HEK293T (cell line): ENCODE data around the gene C3AR1.

Experiments used
- CTCF ChIA-PET: fragments of 350-600 bp; formaldehyde crosslinking; extraction: SDS; loops from one replicate; lab custom pipeline; 2021; ENCODE audit warnings: antibody characterized with exemption, inconsistent platforms; lab: Yijun Ruan, JAX
- POLR2A ChIA-PET: fragments of 350-600 bp; formaldehyde crosslinking; extraction: SDS; loops from one replicate; lab custom pipeline; 2020; ENCODE audit warnings: antibody characterized with exemption, inconsistent platforms; lab: Yijun Ruan, JAX
- DNase-seq: peaks from one replicate; pipeline ENCODE4 v3.0.0; 2012; ENCODE audit warnings: mixed read lengths; ENCODE audit errors: extremely low spot score
- ARNT ChIP-seq: fragments of 450-650 bp; IDR thresholded peaks from 2 replicates; pipeline ENCODE4 v1.6.1; 2017; ENCODE audit warnings: mild to moderate bottlenecking
- BHLHE40 ChIP-seq: fragments of 450-650 bp; IDR thresholded peaks from 2 replicates; pipeline ENCODE4 v1.6.1; 2016; ENCODE audit warnings: mild to moderate bottlenecking, moderate library complexity, borderline replicate concordance
- CTBP1 ChIP-seq: fragments of 450-650 bp; IDR thresholded peaks from 2 replicates; pipeline ENCODE4 v1.6.1; 2016; ENCODE audit warnings: borderline replicate concordance
- ELF4 ChIP-seq: fragments of 450-650 bp; IDR thresholded peaks from 2 replicates; pipeline ENCODE4 v1.6.1; 2017; ENCODE audit warnings: antibody characterized with exemption
- FOXA1 ChIP-seq: fragments of 450-650 bp; IDR thresholded peaks from 2 replicates; pipeline ENCODE4 v1.6.1; 2016; ENCODE audit warnings: mild to moderate bottlenecking
- FOXK2 ChIP-seq: fragments of 450-650 bp; IDR thresholded peaks from 2 replicates; pipeline ENCODE4 v1.6.1; 2016; ENCODE audit warnings: mild to moderate bottlenecking
- FOXM1 ChIP-seq: fragments of 450-650 bp; IDR thresholded peaks from 2 replicates; pipeline ENCODE4 v1.6.1; 2017; ENCODE audit warnings: mild to moderate bottlenecking, borderline replicate concordance
- HDGF ChIP-seq: fragments of 450-650 bp; IDR thresholded peaks from 2 replicates; pipeline ENCODE4 v1.6.1; 2017; ENCODE audit warnings: antibody characterized with exemption, borderline replicate concordance
- L3MBTL2 ChIP-seq: fragments of 450-650 bp; conservative IDR thresholded peaks from 2 replicates; pipeline ENCODE4 v1.6.1; 2016; ENCODE audit warnings: mild to moderate bottlenecking
- LEF1 ChIP-seq: fragments of 450-650 bp; IDR thresholded peaks from 2 replicates; pipeline ENCODE4 v1.6.1; 2017; ENCODE audit warnings: mild to moderate bottlenecking, borderline replicate concordance
- NFRKB ChIP-seq: fragments of 450-650 bp; IDR thresholded peaks from 2 replicates; pipeline ENCODE4 v1.6.1; 2016; ENCODE audit warnings: mild to moderate bottlenecking, moderate library complexity
- SP1 ChIP-seq: fragments of 450-650 bp; IDR thresholded peaks from 2 replicates; pipeline ENCODE4 v1.6.1; 2017
- SUZ12 ChIP-seq: fragments of 450-650 bp; IDR thresholded peaks from 2 replicates; pipeline ENCODE4 v1.6.1; 2016; ENCODE audit warnings: mild to moderate bottlenecking
- TARDBP ChIP-seq: fragments of 450-650 bp; IDR thresholded peaks from 2 replicates; pipeline ENCODE4 v1.6.1; 2016
- ZNF384 ChIP-seq: fragments of 450-650 bp; IDR thresholded peaks from 2 replicates; pipeline ENCODE4 v1.6.1; 2016
- TF ChIP-seq, protein P1 (sequence below): fragments of 450-650 bp; IDR thresholded peaks from 2 replicates; pipeline ENCODE4 v1.6.1; 2016

The C3AR1 gene

DNA sequence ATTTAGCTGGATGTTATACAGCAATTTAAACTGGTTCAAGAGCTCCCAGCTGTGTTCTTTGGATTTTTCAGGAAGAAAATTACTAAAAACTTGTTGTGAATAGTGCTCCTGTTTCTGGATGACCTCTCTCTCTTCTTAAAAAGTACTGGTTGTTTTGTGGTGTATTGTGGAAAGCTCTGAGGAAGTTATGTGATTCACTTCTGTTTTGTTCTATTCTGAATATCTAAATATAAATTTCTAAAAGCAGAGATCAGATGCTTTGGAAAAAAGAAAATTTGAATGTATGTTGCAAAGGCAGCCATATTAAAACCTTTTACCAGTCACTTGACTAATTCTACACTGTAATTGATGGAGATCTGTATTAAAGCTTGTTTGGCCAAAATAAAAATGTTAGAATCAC, 3.4 kb upstream of the C3AR1 start:
- POLR2A ChIA-PET = no interaction called here
- TF ChIP-seq HDGF (no peak), FOXK2 (no peak), ELF4 (no peak), SUZ12 (no peak), SP1 (no peak), CTBP1 (no peak), BHLHE40 (no peak)
- TF ChIP-seq, protein P1, sequence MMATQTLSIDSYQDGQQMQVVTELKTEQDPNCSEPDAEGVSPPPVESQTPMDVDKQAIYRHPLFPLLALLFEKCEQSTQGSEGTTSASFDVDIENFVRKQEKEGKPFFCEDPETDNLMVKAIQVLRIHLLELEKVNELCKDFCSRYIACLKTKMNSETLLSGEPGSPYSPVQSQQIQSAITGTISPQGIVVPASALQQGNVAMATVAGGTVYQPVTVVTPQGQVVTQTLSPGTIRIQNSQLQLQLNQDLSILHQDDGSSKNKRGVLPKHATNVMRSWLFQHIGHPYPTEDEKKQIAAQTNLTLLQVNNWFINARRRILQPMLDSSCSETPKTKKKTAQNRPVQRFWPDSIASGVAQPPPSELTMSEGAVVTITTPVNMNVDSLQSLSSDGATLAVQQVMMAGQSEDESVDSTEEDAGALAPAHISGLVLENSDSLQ = no peak
- CTCF ChIA-PET = interaction anchor here (1.3 kb wide), 1 partner anchor 24 kb away, joined by 4 read pairs; no protein-coding TSS in a partner anchor
- DNase-seq = no peak

DNA sequence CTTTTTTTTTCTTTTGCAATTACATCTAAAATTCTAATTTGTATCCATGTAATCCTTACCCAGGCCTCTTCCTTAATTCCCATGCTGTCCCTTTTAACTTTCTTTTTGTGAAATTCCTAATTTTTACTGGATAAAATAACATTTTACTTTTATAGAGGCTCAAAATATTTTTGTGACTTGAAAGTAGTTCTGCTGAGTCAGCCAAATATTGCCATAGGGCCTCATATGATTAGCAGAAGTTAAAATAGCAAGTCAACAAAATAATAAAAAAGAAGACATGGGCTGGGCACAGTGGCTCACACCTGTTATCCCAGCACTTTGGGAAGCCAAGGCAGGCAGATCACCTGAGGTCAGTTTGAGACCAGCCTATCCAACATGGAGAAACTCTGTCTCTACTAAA, 2.0 kb downstream of the C3AR1 start:
- POLR2A ChIA-PET = no interaction called here
- CTCF ChIA-PET = no interaction called here
- TF ChIP-seq LEF1 (no peak), ELF4 (no peak), NFRKB (no peak), FOXM1 (no peak), FOXA1 (no peak), FOXK2 (no peak)
- no peak for DNase-seq

DNA sequence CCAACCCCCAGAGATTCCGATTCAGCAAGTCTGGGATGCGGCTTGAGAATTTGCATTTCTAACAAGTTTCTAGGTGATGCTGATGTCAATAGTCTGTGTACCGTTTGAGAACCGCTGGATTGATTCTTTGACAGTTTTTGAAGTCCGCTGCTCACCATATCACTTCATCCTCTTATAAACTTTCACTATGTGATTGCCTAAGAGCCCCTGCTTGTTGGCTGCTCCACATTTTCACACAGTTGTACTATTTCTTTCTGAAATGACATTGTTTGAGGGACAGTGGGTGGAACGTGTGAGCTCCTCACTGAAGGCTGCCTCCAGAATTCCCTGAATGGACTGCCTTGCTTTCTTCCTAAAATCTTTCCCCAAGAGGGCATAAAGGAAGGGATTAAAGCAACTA, 7.7 kb downstream of the C3AR1 start:
- TF ChIP-seq ZNF384 (no peak), FOXK2 (no peak), TARDBP (no peak), ELF4 (no peak), LEF1 (no peak), CTBP1 (no peak), FOXA1 (no peak), FOXM1 (no peak), HDGF (no peak), ARNT (no peak), SUZ12 (no peak)
- CTCF ChIA-PET = no interaction called here
- POLR2A ChIA-PET = no interaction called here
- no peak for DNase-seq

DNA sequence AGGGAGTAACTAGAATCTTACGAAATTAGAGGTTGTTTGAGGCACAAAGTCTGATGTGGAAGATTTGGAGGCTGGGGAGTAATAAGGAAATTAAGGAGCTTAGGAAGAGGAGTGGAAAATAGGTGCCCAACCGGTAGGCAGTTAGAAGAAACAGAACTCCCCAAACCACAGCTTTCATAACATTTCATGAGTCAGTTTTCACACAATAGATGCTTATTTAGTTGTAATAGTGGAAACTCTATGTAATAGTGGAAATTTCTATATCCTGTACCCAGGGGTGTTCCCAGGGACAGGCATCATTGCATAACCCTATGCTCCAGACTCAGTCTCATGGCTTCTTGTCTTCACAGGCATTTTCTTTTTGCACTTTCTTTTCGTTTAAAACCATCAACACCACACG, 8.3 kb downstream of the C3AR1 start:
- POLR2A ChIA-PET = no interaction called here
- TF ChIP-seq TARDBP = no peak
- no peak for TF ChIP-seq ZNF384
- TF ChIP-seq BHLHE40 = no peak
- no peak for TF ChIP-seq SUZ12
- TF ChIP-seq ARNT = no peak
- TF ChIP-seq, protein P1 = no peak
- no peak for TF ChIP-seq NFRKB
- no peak for TF ChIP-seq CTBP1
- no peak for TF ChIP-seq LEF1
- TF ChIP-seq FOXK2 = no peak
- TF ChIP-seq FOXA1 = no peak
- no peak for TF ChIP-seq ELF4
- DNase-seq = no peak
- CTCF ChIA-PET = interaction anchor here (0.6 kb wide), 1 partner anchor 150 kb away, joined by 4 read pairs; no protein-coding TSS in a partner anchor

DNA sequence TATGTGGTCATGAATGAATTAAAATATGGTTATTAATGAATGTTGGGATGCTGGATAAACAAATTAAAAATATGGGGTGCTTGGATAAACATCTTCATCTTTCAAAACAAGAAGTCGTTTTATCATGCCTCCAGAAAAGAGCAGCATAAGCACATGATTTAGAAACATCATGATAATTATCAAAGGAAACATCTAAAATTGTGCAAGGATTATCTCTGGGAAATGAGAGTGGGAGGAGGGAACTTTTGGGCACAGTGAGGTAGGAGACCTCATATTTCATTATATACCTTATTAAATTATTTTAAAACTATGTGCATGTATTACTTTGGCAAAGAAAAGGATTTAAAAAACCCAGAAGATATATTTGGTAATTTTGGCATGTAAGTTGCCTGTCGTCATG, 8.9 kb downstream of the C3AR1 start:
- CTCF ChIA-PET = interaction anchor here (1.0 to 1.1 kb wide), 2 partner anchors 11 to 12 kb away, joined by 3 to 4 read pairs; no protein-coding TSS in a partner anchor
- no peak for TF ChIP-seq LEF1
- no peak for TF ChIP-seq SP1
- no peak for TF ChIP-seq ELF4
- TF ChIP-seq, protein P1 = no peak
- TF ChIP-seq TARDBP = no peak
- TF ChIP-seq FOXK2 = no peak
- TF ChIP-seq FOXM1 = no peak
- TF ChIP-seq NFRKB = no peak
- no peak for TF ChIP-seq FOXA1
- TF ChIP-seq HDGF = no peak
- no peak for TF ChIP-seq ARNT
- TF ChIP-seq BHLHE40 = no peak
- no peak for TF ChIP-seq L3MBTL2
- TF ChIP-seq ZNF384 = no peak
- no peak for TF ChIP-seq CTBP1
- no peak for TF ChIP-seq SUZ12
- POLR2A ChIA-PET = no interaction called here
- no peak for DNase-seq

DNA sequence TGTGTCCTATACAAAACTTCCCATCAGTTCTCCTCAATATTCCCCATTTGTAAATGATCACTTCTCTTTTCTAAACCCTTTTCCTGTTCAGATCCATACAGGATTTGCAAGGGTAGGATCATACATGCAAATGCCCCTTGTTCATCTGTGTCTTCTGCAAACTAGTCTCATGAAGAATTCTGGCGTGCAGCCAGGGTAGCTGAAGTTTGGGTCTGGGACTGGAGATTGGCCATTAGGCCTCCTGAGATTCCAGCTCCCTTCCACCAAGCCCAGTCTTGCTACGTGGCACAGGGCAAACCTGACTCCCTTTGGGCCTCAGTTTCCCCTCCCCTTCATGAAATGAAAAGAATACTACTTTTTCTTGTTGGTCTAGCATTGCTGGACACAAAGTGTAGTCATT, 11.3 kb downstream of the C3AR1 start:
- POLR2A ChIA-PET = no interaction called here
- CTCF ChIA-PET = no interaction called here
- TF ChIP-seq ZNF384 (no peak), BHLHE40 (no peak), L3MBTL2 (no peak), FOXA1 (no peak), LEF1 (no peak), CTBP1 (no peak), SUZ12 (no peak), HDGF (no peak), FOXM1 (no peak), ARNT (no peak), FOXK2 (no peak), SP1 (no peak), ELF4 (no peak), TARDBP (no peak), NFRKB (no peak)
- TF ChIP-seq, protein P1 = no peak

More for the DNA sequence above, 11.3 kb downstream of the C3AR1 start:
- no peak for DNase-seq
